DMS53 (cell line): ENCODE measurements around the gene TGIF1.

ENCODE experiments used
- DNase-seq: peaks from one replicate; lab custom pipeline; 2025; lab: John Stamatoyannopoulos, UW

The TGIF1 gene

DNA sequence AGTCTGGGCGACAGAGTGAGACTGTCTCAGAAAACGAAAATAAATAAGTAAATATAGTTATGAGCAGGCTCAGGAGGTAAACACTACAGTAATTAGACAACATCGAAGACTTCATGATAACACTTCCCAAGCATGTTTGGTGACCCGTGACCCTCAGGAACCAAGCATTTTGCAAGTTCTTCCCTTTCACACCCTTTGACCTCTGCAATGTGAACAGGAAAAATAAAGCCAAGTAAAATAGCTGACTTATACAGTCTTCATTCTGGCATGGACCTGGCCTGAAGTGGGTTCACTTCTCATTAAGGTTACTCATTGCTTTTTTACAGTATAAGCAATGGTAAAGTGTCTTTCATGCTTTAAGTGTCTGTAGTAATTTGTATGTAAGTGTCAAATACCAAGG, 15.3 kb upstream of the TGIF1 start:
- no peak for DNase-seq

DNA sequence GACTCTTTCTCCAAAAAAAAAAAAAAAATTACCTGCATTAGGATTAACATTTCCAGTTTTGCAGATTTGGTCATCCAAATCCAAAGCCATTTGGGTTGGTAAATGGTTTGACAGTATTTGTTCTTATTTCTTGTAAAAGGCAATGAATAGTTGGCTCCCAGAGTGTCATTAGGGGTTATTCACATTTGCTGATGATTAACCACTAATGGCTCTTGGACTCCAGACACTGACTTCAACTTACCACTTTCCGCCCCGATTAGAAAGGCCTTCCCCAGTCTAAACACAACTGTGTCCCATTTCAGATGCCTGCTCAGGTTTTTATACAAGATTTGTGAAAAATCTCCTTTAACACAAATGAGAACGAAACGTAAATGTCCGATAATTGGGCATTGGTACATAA, 9.6 kb upstream of the TGIF1 start:
- DNase-seq: no peak

DNA sequence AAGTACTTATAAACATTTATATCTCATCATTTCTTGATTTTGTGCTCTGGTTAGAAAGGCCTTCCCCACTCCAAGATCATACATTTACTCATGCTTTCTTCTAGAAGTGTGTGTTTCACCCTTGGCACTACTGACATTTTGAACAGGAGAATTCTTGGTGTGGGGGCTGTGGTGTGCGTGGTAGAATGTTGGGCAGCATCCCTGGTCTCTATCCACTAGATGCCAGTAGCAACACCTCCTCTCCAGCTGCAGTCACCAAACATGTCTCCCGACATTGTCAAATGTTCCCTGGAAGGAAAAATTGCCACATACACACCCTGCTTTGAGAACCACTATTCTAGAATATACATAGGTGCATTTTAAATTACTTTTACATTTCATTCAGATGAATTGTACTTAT, 8.7 kb upstream of the TGIF1 start:
- peak; percentile 62 for DNase-seq

DNA sequence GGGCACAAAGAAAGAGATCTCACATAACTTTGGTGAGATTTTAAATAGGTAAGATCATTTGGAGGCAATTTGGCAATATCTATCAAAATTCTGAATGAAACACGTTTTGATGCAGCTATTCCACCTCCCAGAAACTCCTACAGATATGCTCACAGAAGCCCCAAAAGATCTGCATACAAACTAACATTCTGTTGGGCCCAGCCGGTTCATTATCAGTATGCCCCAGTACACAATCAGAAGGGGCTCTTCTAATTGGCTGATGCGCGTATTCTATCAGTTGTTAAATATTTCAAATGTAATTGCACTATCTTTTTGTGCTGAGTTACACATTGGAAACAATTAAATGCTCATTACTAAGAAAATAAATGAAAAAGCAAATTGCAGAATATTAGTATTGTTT, 7.1 kb upstream of the TGIF1 start:
- no peak for DNase-seq

DNA sequence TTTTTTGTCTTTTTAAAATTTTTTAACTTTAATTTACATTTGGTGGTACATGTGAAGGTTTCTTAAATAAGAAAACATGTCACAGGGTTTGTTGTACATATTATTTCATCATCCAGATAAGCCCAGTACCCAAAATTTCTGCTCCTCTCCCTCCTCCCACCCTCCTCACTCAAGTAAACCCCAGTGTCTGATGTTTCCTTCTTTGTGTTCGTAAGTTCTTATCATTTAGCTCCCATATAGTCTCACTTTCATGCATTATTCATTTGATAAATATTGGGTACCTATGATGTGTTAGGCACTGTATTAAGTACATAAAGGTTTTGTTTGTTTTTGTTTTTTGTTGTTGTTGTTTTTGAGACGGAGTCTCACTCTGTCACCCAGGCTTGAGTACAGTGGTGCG, 5.7 kb upstream of the TGIF1 start:
- no peak for DNase-seq

DNA sequence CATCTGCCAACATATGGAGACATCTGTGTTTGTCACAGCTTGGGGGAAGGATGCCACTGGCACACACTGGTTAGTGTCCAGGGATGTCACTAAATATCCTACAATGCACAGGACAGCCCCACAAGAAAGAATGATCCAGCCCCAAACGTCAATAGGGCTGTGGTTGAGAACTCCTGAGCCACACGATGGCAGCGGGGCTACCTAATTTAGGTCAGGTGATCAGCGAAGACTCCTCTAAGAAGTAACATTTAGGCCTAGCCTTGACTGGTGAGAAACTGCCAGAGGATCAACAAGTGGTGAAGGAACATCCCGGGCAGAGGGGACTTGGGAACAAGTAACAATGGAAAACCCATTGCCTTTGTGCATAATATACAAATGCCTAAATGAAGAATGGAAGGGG, 5.0 kb upstream of the TGIF1 start:
- DNase-seq: no peak

DNA sequence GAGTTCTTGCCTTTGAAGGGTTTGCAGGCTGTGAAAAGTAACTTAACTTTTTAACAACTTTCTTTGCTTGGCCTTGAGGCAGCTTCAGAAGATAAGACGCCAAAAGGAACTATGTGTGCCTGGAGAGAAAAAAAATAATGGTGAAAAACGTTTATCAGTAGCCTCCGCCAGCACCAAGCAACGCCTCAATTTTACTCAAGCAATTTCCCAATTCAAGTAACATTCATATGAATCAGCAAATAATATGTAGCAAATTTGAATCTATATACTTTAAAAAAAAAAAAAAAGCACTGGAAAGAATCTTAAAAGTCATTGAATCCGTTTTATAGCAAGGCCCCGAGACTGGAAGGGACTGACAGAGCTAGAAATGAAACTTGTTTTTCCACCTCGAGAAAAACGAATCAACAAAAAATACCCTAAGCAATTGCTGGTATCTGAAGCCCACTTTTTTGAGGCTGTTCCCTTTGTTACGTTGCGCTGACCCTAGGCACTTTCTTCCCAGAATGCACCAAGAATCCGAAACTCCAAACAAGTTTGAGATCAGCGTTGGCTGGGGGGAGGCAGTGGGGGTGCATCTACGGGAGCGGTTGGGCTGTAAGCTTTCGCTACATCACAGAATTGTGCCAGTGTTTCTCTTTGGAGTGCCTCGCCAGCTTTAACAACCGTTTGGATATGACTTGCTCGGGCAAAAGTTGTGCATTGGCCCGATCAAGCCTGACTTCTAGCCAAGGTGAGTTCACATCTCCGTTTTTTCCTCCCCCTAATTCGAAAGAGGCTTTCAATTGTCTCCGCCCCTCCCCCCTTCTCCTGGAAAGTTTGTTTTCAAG, 2.7 kb upstream of the TGIF1 start:
- DNase-seq: peak; percentile 94

DNA sequence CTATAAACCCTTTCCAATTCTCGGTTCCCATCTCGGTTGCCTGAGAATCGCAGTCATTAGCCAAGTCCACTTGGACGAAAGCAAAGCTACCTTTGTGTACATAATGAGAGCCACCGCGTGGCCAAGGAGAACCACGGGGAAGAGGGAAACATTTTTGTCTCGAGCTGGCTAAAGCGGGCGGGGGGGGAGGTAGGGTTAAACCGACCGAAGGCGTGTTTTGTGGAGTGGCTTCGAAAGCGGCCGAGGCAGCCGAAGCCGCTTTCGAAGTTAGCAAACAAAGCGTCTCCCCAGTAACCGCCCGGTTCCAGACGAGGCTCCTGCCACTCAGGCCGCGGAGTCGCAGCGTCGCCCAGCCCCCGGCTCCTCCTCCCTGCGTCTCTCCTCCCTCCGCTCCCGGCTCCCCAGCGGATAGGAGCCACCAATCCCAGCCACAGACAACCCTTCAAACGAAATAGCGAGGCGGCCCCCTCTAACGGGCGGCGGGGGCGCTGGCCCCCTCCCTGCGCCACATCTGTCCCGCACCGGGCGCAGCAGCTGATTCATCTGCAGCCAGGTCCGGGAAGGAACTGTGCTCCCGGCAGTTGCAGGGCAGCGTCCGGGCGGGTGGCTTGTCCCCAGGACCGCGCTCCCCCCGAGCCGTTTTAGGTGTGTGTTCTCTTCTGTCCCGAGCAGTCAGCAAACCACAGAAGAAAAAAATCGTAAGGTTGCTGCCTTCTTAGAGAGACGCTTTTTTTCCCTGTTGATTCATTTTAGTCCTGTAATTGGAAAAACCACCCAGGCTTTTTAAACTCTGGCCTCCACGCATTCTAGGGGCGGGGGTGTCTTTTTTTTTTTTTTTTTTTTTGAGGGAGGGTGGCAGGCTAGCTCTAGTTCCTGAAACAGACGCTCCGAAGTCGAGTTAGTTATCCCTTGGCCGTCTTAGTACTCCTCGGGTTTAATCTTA, 1.8 kb upstream of the TGIF1 start:
- DNase-seq: peak; percentile 100

DNA sequence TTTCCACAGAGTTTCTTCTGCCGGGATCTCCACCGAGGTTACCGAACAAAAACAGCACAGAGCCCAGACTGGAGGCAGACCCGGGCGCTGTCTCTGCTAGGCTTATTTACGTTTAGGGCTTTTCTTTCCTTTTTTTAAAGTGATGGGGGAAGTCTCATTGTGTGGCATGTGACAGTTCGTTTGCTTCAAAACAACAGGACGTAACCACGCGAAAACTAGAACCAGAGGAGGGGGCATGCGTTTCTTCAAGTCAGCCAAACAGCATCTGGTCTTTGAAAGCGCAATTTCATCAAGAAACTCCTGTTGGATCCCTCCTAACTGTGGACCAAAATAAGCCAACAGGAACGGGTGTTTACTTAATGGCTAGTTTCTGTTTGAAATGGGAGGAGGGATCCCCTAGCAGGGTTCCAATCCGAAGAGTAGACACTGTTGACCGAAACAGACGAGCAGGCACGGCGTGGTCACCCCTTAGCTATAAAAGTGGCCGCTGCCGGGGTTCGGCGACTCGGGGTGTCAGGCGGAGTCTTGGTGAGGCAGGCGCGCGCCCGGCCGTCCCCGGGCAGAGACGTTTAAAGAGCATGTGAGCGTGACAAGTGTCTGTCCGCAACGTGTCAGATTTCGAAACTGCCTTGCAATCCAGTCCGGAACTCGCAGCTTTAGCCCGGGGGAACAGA, 997 bp upstream of the TGIF1 start:
- peak; percentile 96 for DNase-seq

DNA sequence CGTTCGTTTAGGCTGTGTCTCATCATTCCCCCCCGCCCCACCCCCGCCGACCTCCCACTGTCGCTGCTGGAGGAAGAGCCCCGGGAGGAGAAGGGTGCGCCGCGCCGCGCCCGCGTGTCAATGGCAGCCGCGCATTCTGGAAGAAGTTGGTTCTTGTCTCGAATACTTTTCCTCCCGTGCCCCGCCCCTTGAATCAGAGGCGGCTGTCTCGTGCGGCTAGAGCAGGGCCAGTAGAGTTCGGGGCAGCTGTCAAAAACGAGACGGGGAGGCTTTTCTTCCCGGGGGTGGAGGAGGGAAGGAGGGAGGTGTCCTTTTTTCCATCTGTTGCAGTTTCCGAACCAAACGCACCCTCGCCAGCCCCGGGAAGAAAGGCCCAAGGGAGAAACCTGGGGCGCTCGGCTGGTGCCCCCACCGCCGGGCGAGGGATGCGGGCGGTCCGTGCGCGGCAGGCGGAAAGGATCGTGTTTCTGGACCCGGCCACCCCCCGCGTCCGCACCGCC, 410 bp upstream of the TGIF1 start:
- peak; percentile 96 for DNase-seq

DNA sequence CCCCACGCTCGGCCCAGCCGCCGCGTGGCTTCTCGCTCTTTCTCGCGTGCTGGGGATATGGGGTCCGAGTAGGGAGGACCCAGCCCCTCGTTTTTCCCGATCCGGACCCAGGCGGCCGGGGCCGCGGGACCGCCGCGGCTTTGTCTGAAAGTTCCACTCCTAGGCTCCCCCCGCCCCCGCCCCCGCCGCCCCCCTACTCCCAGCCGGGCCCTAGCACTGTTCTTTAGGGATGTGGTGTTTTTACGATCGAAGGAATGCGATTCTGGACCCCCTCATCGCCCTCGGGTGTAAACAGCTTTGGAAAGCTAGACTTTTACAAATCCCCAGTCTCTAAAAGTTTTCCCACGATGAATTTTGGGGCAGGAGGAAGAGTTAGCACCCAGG, 819 bp downstream of the TGIF1 start:
- DNase-seq: no peak

DNA sequence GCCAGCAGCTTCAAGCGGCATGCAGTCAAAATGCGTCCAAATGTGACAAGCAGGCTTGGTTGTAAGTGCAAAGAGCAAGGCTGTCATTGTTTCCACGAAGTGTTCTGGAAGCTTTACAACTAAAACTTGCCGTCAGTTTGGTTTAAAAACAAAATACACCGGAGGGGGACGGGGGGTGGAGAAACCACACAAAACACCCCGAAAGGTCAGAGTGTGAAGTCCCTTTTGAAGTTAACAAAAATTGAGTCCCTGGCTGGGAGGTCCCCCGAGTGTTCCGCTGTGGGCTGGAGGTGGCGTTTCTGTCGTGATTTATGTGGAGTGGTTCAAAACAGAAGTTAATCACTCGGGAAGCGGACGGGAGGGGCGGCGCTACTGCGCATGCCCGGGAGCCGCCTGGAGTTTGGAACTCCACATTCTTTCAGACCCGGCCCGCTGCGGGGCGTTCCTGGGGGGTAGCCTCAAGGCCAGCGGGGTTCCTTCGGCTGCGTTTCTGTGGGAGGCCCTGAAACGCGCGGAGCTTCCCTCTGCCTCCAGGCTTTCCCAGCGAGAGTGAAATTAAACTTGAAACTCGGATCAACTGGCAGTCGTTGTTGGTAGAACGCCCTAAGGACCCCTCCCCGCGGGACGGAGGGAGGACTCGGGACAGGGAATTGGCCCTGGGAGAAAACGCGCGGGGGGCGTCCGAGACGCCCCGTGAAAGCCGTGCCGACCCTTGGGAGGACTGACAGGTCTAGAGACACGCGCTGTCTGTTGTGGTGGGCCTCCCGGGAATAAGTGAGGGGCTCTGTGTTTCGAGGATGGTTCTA, 1.4 kb downstream of the TGIF1 start:
- peak; percentile 86 for DNase-seq

DNA sequence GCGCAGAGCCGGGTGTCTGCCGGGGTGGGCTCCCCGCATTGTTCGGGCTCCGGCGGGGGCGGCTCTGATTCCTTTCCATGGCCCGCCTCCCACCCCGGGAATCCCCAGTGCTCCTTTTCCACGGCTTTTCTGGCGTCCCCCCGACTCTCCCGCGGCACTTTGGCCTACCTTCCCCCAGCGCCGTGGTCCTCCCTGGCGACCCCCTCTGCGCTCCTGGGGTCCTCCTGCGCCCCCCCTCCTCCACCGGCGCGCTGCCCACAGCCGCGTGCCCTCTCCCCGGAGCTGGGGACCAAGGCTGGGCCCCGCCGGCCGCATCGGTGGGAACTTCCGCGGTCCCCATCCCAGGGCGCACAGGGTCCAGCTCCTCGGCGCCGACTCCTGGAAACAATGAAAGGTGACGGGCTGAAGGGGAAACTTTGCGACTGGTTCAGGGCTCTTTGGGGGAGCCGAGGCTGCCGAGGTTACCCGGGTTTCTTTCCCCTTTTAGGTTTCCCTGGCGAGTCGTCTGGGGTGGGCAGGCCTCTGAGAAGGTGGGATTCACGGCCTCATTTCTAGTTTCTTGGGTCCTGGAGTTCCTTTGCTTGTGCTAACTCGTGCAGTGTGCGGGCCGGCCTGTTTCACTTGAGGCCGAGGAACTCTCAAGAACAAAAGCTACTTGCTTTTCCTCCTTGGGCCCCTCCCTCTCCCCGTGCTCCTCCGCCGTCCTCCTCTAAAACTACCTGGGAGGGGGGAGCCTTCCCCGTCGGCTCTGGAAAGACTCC, 2.2 kb downstream of the TGIF1 start:
- peak; percentile 78 for DNase-seq

DNA sequence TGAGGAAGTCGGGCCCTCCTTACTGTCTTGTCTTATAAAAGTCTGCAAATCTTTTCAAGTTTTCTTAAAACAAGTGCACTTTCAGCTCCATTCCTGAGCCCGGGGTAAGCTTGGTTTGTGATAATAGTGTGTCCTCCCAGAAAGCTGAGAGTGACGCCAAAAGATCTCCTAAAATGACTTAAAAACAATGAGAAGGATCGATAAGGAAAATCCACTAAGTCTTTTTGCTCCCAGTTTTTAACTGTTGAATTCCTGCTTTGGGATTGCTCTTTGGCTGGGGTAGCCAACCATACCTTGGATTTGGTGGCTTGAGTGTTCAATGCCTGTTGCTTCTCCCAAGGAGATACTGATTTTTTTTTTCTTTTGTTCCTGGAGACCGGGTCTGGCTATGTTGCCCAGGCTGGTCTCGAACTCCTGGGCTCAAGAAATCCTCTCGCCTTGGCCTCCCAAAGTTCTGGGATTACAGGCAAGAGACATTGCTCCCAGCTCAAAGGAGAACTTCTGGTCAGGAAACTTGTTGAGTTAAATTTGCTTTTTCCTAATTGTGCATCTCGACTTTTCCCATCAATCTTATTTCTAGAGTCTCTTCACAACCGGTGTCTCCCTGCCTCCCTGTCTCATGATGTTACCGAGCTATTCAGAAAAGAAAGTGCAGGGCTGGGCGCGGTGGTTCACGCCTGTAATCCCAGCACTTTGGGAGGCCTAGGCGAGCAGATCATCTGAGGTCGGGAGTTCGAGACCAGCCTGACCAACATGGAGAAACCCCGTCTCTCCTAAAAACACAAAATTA, 3.0 kb downstream of the TGIF1 start:
- peak; percentile 67 for DNase-seq

DNA sequence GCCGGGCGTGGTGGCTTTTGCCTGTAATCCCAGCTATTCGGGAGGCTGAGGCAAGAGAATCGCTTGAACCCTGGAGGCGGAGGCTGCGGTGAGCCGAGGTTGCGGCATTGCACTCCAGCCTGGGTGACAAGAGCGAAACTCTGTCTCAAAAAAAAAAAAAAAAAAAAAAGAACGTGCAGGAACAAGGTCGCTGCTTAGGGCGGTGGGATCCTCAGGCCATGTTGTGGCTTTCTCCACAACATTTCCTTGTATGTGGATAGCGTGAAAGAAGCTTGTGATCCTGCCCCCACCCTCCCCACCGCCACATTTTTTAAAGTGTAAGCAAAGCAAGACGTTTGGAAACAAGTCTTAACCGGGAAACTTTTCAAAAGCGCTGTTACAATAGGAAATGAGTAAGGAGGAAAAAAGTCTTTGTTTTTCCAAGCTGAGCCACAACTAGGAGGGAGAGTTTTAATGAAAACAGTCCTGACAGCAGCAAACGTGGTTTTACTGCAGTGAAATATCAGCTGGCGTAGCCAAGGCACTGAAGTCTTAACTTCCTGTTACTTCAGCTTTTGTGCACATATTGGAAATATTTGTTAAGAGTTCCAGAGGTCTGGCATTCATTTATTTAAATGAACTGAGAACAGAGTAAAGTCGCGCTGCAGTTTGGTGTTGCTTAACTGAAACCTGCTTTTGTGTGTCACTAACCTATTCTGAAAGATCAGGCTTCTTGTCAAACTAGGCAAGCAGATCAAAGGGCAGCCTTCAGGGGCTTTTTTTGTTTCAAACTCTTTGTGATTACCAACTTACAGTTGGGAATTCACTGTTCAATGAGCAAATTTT, 3.8 kb downstream of the TGIF1 start:
- peak; percentile 82 for DNase-seq

DNA sequence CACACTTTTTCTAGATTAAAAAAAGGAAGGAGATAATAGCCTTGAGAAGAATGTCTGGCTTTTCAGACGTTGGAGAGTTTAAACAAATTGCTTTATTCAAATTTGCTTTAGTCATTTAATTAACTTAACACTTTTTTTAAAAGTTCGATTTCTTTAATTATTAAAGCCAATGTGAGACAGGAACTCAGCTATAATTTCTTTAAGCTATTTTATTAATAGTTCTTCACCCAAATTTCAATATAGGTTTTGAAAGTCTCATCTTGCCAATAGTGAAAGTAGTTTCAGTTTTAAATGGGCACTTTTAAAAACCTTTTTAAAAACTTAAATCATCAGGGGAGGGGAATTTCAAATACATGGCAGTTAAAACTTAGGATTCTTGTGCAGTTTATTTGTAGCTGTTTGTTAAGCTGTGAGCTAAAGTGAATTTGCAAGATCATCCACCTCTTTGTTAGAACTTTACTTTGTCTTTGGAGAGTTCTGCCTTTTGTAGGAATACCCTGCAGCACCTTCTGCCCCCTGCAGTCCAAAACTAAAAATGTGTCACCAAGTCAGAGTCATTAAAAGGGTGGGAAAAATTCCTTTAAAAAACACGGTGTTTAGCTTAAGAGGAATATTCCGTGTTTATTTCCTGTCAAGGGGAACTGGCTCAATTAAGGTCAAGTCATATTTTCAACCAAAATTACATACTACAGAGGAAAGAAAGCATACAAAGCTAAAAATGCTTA, 4.6 kb downstream of the TGIF1 start:
- DNase-seq: peak; percentile 88

DNA sequence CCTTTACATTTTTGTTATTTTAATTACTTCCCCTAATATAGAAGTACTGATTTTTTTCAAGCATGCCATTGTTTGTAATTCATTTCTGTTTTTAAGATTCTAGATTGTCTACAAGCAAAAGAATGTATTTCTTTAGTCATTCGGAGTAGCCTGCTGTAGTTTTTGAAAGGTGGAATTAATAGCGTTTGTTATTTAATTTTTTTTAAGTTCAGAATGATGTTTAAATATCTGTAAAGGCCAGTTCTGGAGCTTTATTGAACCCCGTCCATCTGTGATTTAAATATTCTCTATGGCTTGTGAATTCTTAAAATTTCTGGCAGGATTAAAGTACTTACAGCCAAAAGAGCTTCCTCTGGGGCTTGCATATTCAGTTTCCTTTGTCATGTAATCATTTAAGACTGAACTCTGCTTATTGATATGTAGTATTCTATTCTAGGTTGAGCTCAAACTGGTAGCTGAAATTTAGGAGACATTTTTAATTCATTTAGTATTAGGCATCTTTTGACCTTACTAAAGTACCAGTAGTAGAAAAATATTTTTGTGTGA, 5.2 kb downstream of the TGIF1 start:
- peak; percentile 50 for DNase-seq
